HepG2 (cell line): Measurements from ENCODE around the gene DHRS1. TPM values are rescaled to one million over a fixed set of nuclear protein-coding genes. Genes with fewer than 3 reads are reported as not detected.

Experiments used
- ATF3 ChIP-seq: sonication (generic); formaldehyde crosslinking; IDR thresholded peaks from 2 replicates; pipeline ENCODE4 v1.4.0; 2020; ENCODE audit warnings: missing genetic modification reagents
- DZIP1 ChIP-seq: sonication (generic); formaldehyde crosslinking; IDR thresholded peaks from 2 replicates; pipeline ENCODE4 v1.5.0; 2020; ENCODE audit warnings: mild to moderate bottlenecking, missing genetic modification reagents
- ELF1 ChIP-seq: sonication (generic); formaldehyde crosslinking; IDR thresholded peaks from 2 replicates; pipeline ENCODE4 v1.4.0; 2020; ENCODE audit warnings: missing genetic modification reagents
- GFI1 ChIP-seq: sonication (generic); formaldehyde crosslinking; IDR thresholded peaks from 2 replicates; pipeline ENCODE4 v1.5.0; 2020; ENCODE audit warnings: missing genetic modification reagents, mild to moderate bottlenecking, borderline replicate concordance
- HDAC6 ChIP-seq: fragments of 200-600 bp; sonication (generic); IDR thresholded peaks from 2 replicates; pipeline ENCODE4 v1.7.0; 2017; ENCODE audit warnings: mild to moderate bottlenecking, antibody characterized with exemption, low read length, low read depth
- HHEX ChIP-seq: IDR thresholded peaks from 2 replicates; pipeline ENCODE4 v1.6.1; 2016; ENCODE audit warnings: control low read depth
- HMGXB4 ChIP-seq, 2 experiments: sonication (generic) in 1 of 2; formaldehyde crosslinking in 1 of 2; IDR thresholded peaks; 2 replicates each; pipeline versions ENCODE4 v1.4.0 to v1.6.1; 2018 to 2020; ENCODE audit warnings: missing genetic modification reagents in 2 of 2, borderline replicate concordance in 1 of 2, low read depth in 1 of 2, mild to moderate bottlenecking in 1 of 2, missing biosample characterization in 1 of 2
- MTA1 ChIP-seq: sonication (generic); formaldehyde crosslinking; IDR thresholded peaks from 2 replicates; pipeline ENCODE4 v1.4.0; 2020; ENCODE audit warnings: missing genetic modification reagents, mild to moderate bottlenecking, borderline replicate concordance
- ZBTB20 ChIP-seq: sonication (generic); formaldehyde crosslinking; IDR thresholded peaks from 2 replicates; pipeline ENCODE4 v1.8.1; 2023; ENCODE audit warnings: missing genetic modification reagents, low read depth, mild to moderate bottlenecking, borderline replicate concordance
- ZHX1 ChIP-seq: sonication (generic); formaldehyde crosslinking; IDR thresholded peaks from 2 replicates; pipeline ENCODE4 v1.8.1; 2022; ENCODE audit warnings: low read depth, mild to moderate bottlenecking, missing genetic modification reagents
- ZNF142 ChIP-seq: sonication (generic); formaldehyde crosslinking; IDR thresholded peaks from 2 replicates; pipeline ENCODE4 v1.4.0; 2020; ENCODE audit warnings: missing genetic modification reagents
- ZNF33B ChIP-seq: sonication (generic); formaldehyde crosslinking; IDR thresholded peaks from 2 replicates; pipeline ENCODE4 v1.5.1; 2020; ENCODE audit warnings: mild to moderate bottlenecking, missing genetic modification reagents
- ZNF414 ChIP-seq: sonication (generic); formaldehyde crosslinking; IDR thresholded peaks from 2 replicates; pipeline ENCODE4 v1.5.0; 2020; ENCODE audit warnings: missing genetic modification reagents
- ZNF776 ChIP-seq: sonication (generic); formaldehyde crosslinking; IDR thresholded peaks from 2 replicates; pipeline ENCODE4 v1.4.0; 2020; ENCODE audit warnings: mild to moderate bottlenecking, missing genetic modification reagents
- ZSCAN20 ChIP-seq: sonication (generic); formaldehyde crosslinking; IDR thresholded peaks from 2 replicates; pipeline ENCODE4 v1.4.0; 2020; ENCODE audit warnings: missing genetic modification reagents, mild to moderate bottlenecking, borderline replicate concordance
- polyA plus RNA-seq, 8 experiments: library from polyadenylated mRNA; depleted of rRNA in 3 of 8; stranded (reverse) in 7 of 8; unstranded in 1 of 8; fragments of >200 nt; fragmentation: Illumina TruSeq in 4 of 8; extraction: Trizol in 4 of 8; gene quantifications; 2 replicates each; pipeline versions ENCODE4 v1.2.1 to v1.2.3, GENCODE V29; 2011 to 2016; ENCODE audit warnings: low read depth in 4 of 8, missing spikeins in 1 of 8, mixed read lengths in 1 of 8; ENCODE audit not compliant: insufficient read depth in 1 of 8
- total RNA-seq, 5 experiments: library from RNA; depleted of rRNA; stranded (reverse); fragments of >200 nt; fragmentation: Illumina TruSeq; extraction: Trizol; gene quantifications; 2 replicates each; pipeline ENCODE4 v1.2.3, GENCODE V29; 2016; ENCODE audit warnings: low read depth in 1 of 5

Gene DHRS1
- total and polyA plus RNA-seq, 2 of the 13 experiments (the other 11 are each of a cell fraction or from before 2014, with no cell fraction given), result 49.8 to 60.8 TPM

GRCh38 chr14:24310265-24310645 lies 10.7 kb upstream of the DHRS1 start (continued):
- TF ChIP-seq ZNF142 (CRISPR knock-in tag) (no peak), GFI1 (CRISPR knock-in tag) (no peak), ZNF414 (CRISPR knock-in tag) (no peak), ZNF776 (no peak), DZIP1 (CRISPR knock-in tag) (0 out of 2 replicates have a peak, but pooled peaks have one; percentile 54), ELF1 (no peak), HMGXB4 (CRISPR knock-in tag; IDR thresholded peaks at IDR 0.05; ENCODE audit: borderline replicate concordance in 1 of 2, low read depth in 1 of 2) (no peak), ZHX1 (CRISPR knock-in tag) (no peak), ATF3 (CRISPR knock-in tag) (no peak), ZSCAN20 (CRISPR knock-in tag) (no peak), ZNF33B (CRISPR knock-in tag) (0 out of 2 replicates have a peak, but pooled peaks have one; percentile 40), HDAC6 (no peak), ZBTB20 (CRISPR knock-in tag) (no peak), MTA1 (0 out of 2 replicates have a peak, but pooled peaks have one; percentile 18), HHEX (CRISPR knock-in tag) (no peak)
